Endothelial cell of umbilical vein (primary cell): Measurements from ENCODE around the gene FBN2. TPM values are rescaled to one million over a fixed set of nuclear protein-coding genes. Genes with fewer than 3 reads are reported as not detected.

Experiments used
- BruUV-seq: library from RNA; stranded (reverse); fragments of 400-500 nt; replicated peaks from 2 replicates; lab custom pipeline; 2021; lab: Mats Ljungman, UMichigan
- CTCF ChIA-PET: fragments of 300-600, 350-600 bp; sonication (Branson Sonifier 250); formaldehyde crosslinking; loops from one replicate; lab custom pipeline; 2021; ENCODE audit warnings: antibody characterized with exemption, inconsistent platforms; lab: Charles Lee
- POLR2A ChIA-PET: fragments of 300-600, 350-600 bp; sonication (Branson Sonifier 250); formaldehyde crosslinking; loops from one replicate; lab custom pipeline; 2021; ENCODE audit warnings: antibody characterized with exemption, inconsistent platforms; lab: Charles Lee
- DNase-seq: peaks from one replicate; pipeline ENCODE4 v3.0.0-alpha.2; 2011; ENCODE audit warnings: low read depth, low spot score
- FAIRE-seq: peaks from 2 replicates; lab custom pipeline; 2011; peaks lifted over from hg19 to GRCh38; lab: Jason Lieb, UNC
- H2AFZ ChIP-seq: 2 replicates; pipeline ENCODE4 v1.6.0; 2012; ENCODE audit warnings: low read depth, low read length, control low read depth, inconsistent platforms
- H3K27ac ChIP-seq: 2 replicates; pipeline ENCODE4 v1.5.1; 2011; ENCODE audit warnings: low read depth, mild to moderate bottlenecking, control low read depth, low read length, moderate library complexity; ENCODE audit not compliant: insufficient read depth
- H3K27me3 ChIP-seq, 2 experiments: 2 replicates each; pipeline versions ENCODE4 v1.6.0 to v1.6.1; 2011; ENCODE audit warnings: low read length in 2 of 2, mixed read lengths in 1 of 2; ENCODE audit not compliant: control insufficient read depth in 2 of 2, insufficient read depth in 2 of 2
- H3K36me3 ChIP-seq, 2 experiments: 2 replicates in 1 of 2; 3 replicates in 1 of 2; pipeline ENCODE4 v1.5.1; 2011; ENCODE audit warnings: low read length in 2 of 2, mild to moderate bottlenecking in 1 of 2, moderate library complexity in 1 of 2; ENCODE audit not compliant: control insufficient read depth in 2 of 2, insufficient read depth in 2 of 2; ENCODE audit errors: extremely low read depth in 1 of 2
- H3K4me1 ChIP-seq: 3 replicates; pipeline ENCODE4 v1.5.1; 2011; ENCODE audit warnings: mild to moderate bottlenecking, low read length; ENCODE audit not compliant: control insufficient read depth, insufficient read depth; ENCODE audit errors: extremely low read depth
- H3K4me2 ChIP-seq: 2 replicates; pipeline ENCODE4 v1.6.1; 2011; ENCODE audit warnings: low read length, control low read depth, mixed read lengths; ENCODE audit not compliant: insufficient read depth
- H3K4me3 ChIP-seq, 3 experiments: fragments of 200-600 bp in 1 of 3; sonication (generic), shearing (Covaris generic) in 1 of 3; replicated peaks in 1 of 3; 2 replicates each; pipeline ENCODE4 v1.5.1; 2011 to 2016; ENCODE audit warnings: control low read depth in 3 of 3, low read length in 3 of 3, mild to moderate bottlenecking in 2 of 3, inconsistent platforms in 1 of 3, low read depth in 1 of 3, moderate library complexity in 1 of 3; ENCODE audit not compliant: insufficient read depth in 1 of 3
- H3K79me2 ChIP-seq: 2 replicates; pipeline ENCODE4 v1.6.0; 2012; ENCODE audit warnings: low read length, inconsistent platforms; ENCODE audit not compliant: control insufficient read depth, insufficient read depth
- H3K9ac ChIP-seq: replicated peaks from 2 replicates; pipeline ENCODE3; 2011; ENCODE audit warnings: low read length, control low read depth; ENCODE audit not compliant: insufficient read depth; ENCODE audit errors: extremely low read depth
- H3K9me1 ChIP-seq: replicated peaks from 3 replicates; pipeline ENCODE4 v1.6.0; 2011; ENCODE audit warnings: mild to moderate bottlenecking, low read length; ENCODE audit not compliant: control insufficient read depth, insufficient read depth; ENCODE audit errors: extremely low read depth
- H3K9me3 ChIP-seq: replicated peaks from 2 replicates; pipeline ENCODE4 v1.5.1; 2012; ENCODE audit warnings: low read length, inconsistent platforms; ENCODE audit not compliant: control insufficient read depth, insufficient read depth
- H4K20me1 ChIP-seq: replicated peaks from 2 replicates; pipeline ENCODE3; 2011; ENCODE audit warnings: mild to moderate bottlenecking, low read length; ENCODE audit not compliant: control insufficient read depth, insufficient read depth; ENCODE audit errors: extremely low read depth
- CTCF ChIP-seq, 2 donors: IDR thresholded peaks; 1 replicate in 1 of 2; 2 replicates in 1 of 2; pipeline ENCODE4 v1.5.1; 2011; ENCODE audit warnings: low read length in 2 of 2, mild to moderate bottlenecking in 2 of 2, moderate library complexity in 2 of 2, control low read depth in 1 of 2, inconsistent platforms in 1 of 2, low read depth in 1 of 2; ENCODE audit not compliant: insufficient read depth in 1 of 2; ENCODE audit errors: extremely low read depth in 1 of 2
- EZH2 ChIP-seq: IDR thresholded peaks from 2 replicates; pipeline ENCODE4 v1.6.1; 2012; ENCODE audit warnings: borderline replicate concordance, low read depth, mild to moderate bottlenecking, moderate library complexity, low read length, inconsistent platforms; ENCODE audit not compliant: severe bottlenecking
- FOS ChIP-seq: IDR thresholded peaks from 2 replicates; pipeline ENCODE4 v1.6.1; 2011; ENCODE audit warnings: mild to moderate bottlenecking, low read length, moderate library complexity, borderline replicate concordance; ENCODE audit not compliant: insufficient read depth
- GATA2 ChIP-seq: IDR thresholded peaks from 2 replicates; pipeline ENCODE4 v1.7.0; 2011; ENCODE audit warnings: low read depth, mild to moderate bottlenecking, moderate library complexity, mixed read lengths, low read length; ENCODE audit not compliant: insufficient read length, insufficient read depth
- JUN ChIP-seq: IDR thresholded peaks from 2 replicates; pipeline ENCODE4 v1.6.1; 2011; ENCODE audit warnings: borderline replicate concordance, low read depth; ENCODE audit not compliant: insufficient read length, insufficient read depth
- MYC ChIP-seq: IDR thresholded peaks from one replicate; pipeline ENCODE4 v1.6.1; 2011; ENCODE audit warnings: mild to moderate bottlenecking, low read depth, low read length
- POLR2A ChIP-seq: IDR thresholded peaks from 2 replicates; pipeline ENCODE4 v1.6.1; 2012; ENCODE audit warnings: low read depth, mild to moderate bottlenecking, control low read depth, low read length
- POLR2AphosphoS5 ChIP-seq: IDR thresholded peaks from 2 replicates; pipeline ENCODE4 v1.6.1; 2012; ENCODE audit warnings: low read depth, mild to moderate bottlenecking, control low read depth, low read length, moderate library complexity; ENCODE audit not compliant: insufficient read depth
- dilution Hi-C: fragments of 300-500 bp; cut with MboI; formaldehyde crosslinking; loops from one replicate; pipeline ENCODE4 v1.15.0; 2019; ENCODE audit warnings: low sequenced_read_pairs; ENCODE audit not compliant: extremely low pct_ligation_motif_present
- intact Hi-C: fragments of 100-400 bp; cut with micrococcal nuclease; formaldehyde crosslinking; loops from one replicate; pipeline ENCODE4 v1.10.0; 2022
- polyA plus RNA-seq, 4 experiments: library from polyadenylated mRNA; depleted of rRNA in 3 of 4; stranded (reverse) in 3 of 4; unstranded in 1 of 4; fragments of >200 nt; gene quantifications; 2 replicates each; pipeline versions ENCODE4 v1.2.1 to v1.2.3, GENCODE V29; 2011 to 2012; ENCODE audit warnings: missing spikeins in 1 of 4
- total RNA-seq: library from RNA; stranded (reverse); gene quantifications from 2 replicates; pipeline ENCODE4 v1.2.3, GENCODE V29; 2021
- TF ChIP-seq, protein P1 (sequence below): IDR thresholded peaks from 2 replicates; pipeline ENCODE4 v1.6.1; 2011; ENCODE audit not compliant: insufficient read depth, insufficient read length

Gene FBN2
- total and polyA plus RNA-seq, 2 donors (not counting 3 experiments of a cell fraction or from before 2014, with no cell fraction given), result 21.8 to 57.4 TPM

- no peak for TF ChIP-seq FOS
- TF ChIP-seq, protein P1, sequence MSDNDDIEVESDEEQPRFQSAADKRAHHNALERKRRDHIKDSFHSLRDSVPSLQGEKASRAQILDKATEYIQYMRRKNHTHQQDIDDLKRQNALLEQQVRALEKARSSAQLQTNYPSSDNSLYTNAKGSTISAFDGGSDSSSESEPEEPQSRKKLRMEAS, result no peak
- TF ChIP-seq GATA2, result no peak
- TF ChIP-seq JUN, result no peak
- TF ChIP-seq MYC, result no peak
- TF ChIP-seq POLR2A, result no peak
- TF ChIP-seq EZH2, result no peak
- TF ChIP-seq CTCF (IDR thresholded peaks at IDR 0.05; ENCODE audit: extremely low read depth in 1 of 2, insufficient read depth in 1 of 2, low read depth in 1 of 2, low read length in 2 of 2), result no peak
- TF ChIP-seq POLR2AphosphoS5, result no peak
- no peaks in the 10 kb centered on the region for H3K79me2 ChIP-seq
- H3K9ac ChIP-seq, result no peak overlapping the region
- dilution Hi-C loops (no loop called here), intact Hi-C loops (no loop called here)
- H4K20me1 ChIP-seq, result no peaks in the 10 kb centered on the region
- CTCF ChIA-PET, result no interaction called here
- H3K4me1 ChIP-seq, result no peaks in the 10 kb centered on the region
- no peaks in the 10 kb centered on the region for H3K9me3 ChIP-seq
- H3K36me3 ChIP-seq, result no peaks in the 10 kb centered on the region
- H3K27me3 ChIP-seq, result no peaks in the 10 kb centered on the region
- H3K27ac ChIP-seq, result no peak overlapping the region
- H3K4me2 ChIP-seq, result no peak overlapping the region
- DNase-seq, result no peak
- H2AFZ ChIP-seq, result no peak overlapping the region
- H3K4me3 ChIP-seq, result no peak overlapping the region
- BruUV-seq, result no TSS peak
- no peak for FAIRE-seq
- no peaks in the 10 kb centered on the region for H3K9me1 ChIP-seq
- POLR2A ChIA-PET, result no interaction called here
These were observed 292.1 kb downstream of the FBN2 start for GRCh38 chr5:128245974-128246373.
